ENCODE results near the gene THY1.

The THY1 gene

GRCh38 chr11:119370486-119371046 lies 52.4 kb downstream of the THY1 start:
- no peak for DNase-seq (ENCODE audit: low read depth, low spot score)

DNA sequence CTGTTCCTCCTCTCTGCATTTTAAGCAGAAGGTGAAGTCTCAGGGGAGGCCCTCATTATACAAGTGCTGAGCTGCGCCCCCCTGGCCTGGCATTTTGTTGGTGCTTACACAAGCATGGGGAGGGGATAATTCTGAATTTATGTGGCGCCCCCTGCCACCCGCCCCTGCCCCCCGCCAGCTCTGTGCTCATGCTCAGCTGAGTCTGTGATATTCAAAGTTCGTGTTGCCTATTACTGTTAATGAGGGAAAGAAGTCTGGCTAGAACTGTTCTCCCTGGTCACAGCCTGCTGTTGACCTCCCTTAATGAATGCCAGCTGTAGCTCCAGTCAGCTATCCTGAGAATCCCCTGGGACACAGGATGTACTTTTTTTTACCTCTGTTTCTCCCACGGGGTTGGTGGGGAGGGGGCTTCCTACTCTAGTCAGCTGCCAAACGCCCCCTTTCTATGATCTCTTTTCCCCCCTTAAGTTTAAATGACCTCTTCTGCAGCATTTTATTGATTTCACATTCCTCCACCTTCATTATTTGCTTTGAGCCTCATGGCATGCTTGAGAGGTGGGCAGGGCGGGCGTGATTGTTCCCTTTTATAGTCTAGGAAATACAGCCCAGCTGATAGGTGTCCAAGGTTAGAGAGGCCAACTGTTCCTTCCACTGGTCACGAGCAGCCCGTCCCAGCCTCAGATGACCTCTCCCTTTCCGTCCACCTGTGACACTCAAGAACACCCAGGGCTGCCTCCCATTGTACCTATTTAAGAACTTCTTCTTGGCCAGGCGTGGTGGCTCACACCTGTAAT lies 53.6 kb downstream of the THY1 start:
- DNase-seq (ENCODE audit: low read depth, low spot score), result no peak

GRCh38 chr11:119368121-119369034 lies 54.6 kb downstream of the THY1 start:
- no peak for DNase-seq (ENCODE audit: low read depth, low spot score)

DNA sequence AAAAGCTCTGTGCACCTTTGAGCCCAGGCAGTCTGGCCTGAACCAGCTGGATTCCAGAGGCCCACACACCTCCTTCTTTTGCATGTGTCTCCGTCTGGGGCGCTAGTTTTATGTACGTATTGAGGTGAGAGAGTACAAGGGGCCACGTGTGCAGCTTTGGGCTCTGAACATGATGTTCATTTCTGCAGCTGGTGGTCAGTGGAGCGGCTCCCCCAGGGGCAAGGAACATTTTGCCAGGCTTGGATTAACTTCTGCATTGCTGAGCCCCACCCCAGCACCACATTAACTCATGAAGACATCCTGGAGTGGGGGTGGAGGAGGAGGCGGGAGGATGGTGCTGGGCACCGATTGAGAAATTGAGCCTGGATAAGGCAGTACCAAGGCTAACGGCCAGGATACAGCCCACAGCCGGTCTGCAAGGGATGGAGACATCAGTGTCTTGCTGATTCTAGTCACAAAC lies 55.3 kb downstream of the THY1 start:
- no peak for DNase-seq (ENCODE audit: low read depth, low spot score)
